K562 (cell line): ENCODE measurements around the gene MBD6. TPM values are rescaled to one million over a fixed set of nuclear protein-coding genes. Genes with fewer than 3 reads are reported as not detected.
A peak's percentile ranks its signal among the peaks of the same experiment; 100 is the strongest.

ENCODE experiments used
- BRF2 ChIP-seq: IDR thresholded peaks from 3 replicates; pipeline ENCODE4 v1.6.1; 2011; ENCODE audit warnings: borderline replicate concordance, mild to moderate bottlenecking; ENCODE audit not compliant: insufficient read length, insufficient read depth
- CHCHD3 ChIP-seq: fragments of 250-450 bp; sonication (Bioruptor Pico); IDR thresholded peaks from 2 replicates; pipeline ENCODE4 v2.1.2; 2022; ENCODE audit warnings: mild to moderate bottlenecking
- FOXK2 ChIP-seq, 2 experiments: fragments of 450-650 bp; IDR thresholded peaks in 1 of 2; conservative IDR thresholded peaks in 1 of 2; 2 replicates each; pipeline ENCODE4 v1.6.1; 2016; ENCODE audit warnings: low read depth in 2 of 2, mild to moderate bottlenecking in 1 of 2
- HCFC1 ChIP-seq: IDR thresholded peaks from 2 replicates; pipeline ENCODE4 v1.6.1; 2012; ENCODE audit warnings: low read depth, low read length, improper control_type of control experiment
- HDAC2 ChIP-seq: fragments of 450-650 bp; IDR thresholded peaks from 2 replicates; pipeline ENCODE4 v1.6.1; 2016; ENCODE audit warnings: mild to moderate bottlenecking
- KDM1A ChIP-seq, 2 experiments: fragments of 450-650 bp; IDR thresholded peaks; 2 replicates each; pipeline ENCODE4 v1.6.1; 2016; ENCODE audit warnings: mild to moderate bottlenecking in 2 of 2
- KDM5B ChIP-seq: fragments of 200-600 bp; sonication (generic); IDR thresholded peaks from 2 replicates; pipeline ENCODE4 v1.6.1; 2012; ENCODE audit warnings: low read depth, mild to moderate bottlenecking, moderate library complexity, low read length, control low read depth, inconsistent platforms; ENCODE audit not compliant: insufficient replicate concordance
- NFIC ChIP-seq: fragments of 450-650 bp; IDR thresholded peaks from 2 replicates; pipeline ENCODE4 v1.6.1; 2017; ENCODE audit warnings: mild to moderate bottlenecking, inconsistent platforms
- NR2C2 ChIP-seq, 2 experiments: fragments of 200-800 bp in 1 of 2; sonication (Bioruptor generic) in 1 of 2; sonication (generic) in 1 of 2; formaldehyde crosslinking in 1 of 2; IDR thresholded peaks; 2 replicates each; pipeline versions ENCODE4 v1.6.1 to v1.8.0; 2016 to 2022; ENCODE audit warnings: mild to moderate bottlenecking in 1 of 2, missing compliant biosample characterization in 1 of 2, missing genetic modification characterization in 1 of 2, missing genetic modification reagents in 1 of 2
- NRF1 ChIP-seq, 2 experiments: fragments of 450-650 bp; IDR thresholded peaks in 1 of 2; conservative IDR thresholded peaks in 1 of 2; 2 replicates each; pipeline ENCODE4 v1.6.1; 2014; ENCODE audit warnings: mild to moderate bottlenecking in 2 of 2
- PRPF4 ChIP-seq: fragments of 200-400 bp; formaldehyde crosslinking; IDR thresholded peaks from one replicate; pipeline ENCODE4 v1.6.1; 2017; ENCODE audit warnings: low read length, low read depth, mild to moderate bottlenecking; ENCODE audit not compliant: insufficient read depth, poor library complexity, severe bottlenecking
- RBM39 ChIP-seq: fragments of 200-400 bp; formaldehyde crosslinking; optimal IDR thresholded peaks from 2 replicates; pipeline ENCODE3; 2018; ENCODE audit warnings: low read depth, low read length
- RFX1 ChIP-seq: fragments of 450-650 bp; IDR thresholded peaks from 2 replicates; pipeline ENCODE4 v1.6.1; 2016; ENCODE audit warnings: mild to moderate bottlenecking, moderate library complexity
- SAFB ChIP-seq: fragments of 200-400 bp; formaldehyde crosslinking; IDR thresholded peaks from 2 replicates; pipeline ENCODE4 v1.6.1; 2017; ENCODE audit warnings: low read depth, low read length, borderline replicate concordance
- ZBTB17 ChIP-seq: fragments of 450-650 bp; formaldehyde crosslinking; IDR thresholded peaks from 2 replicates; pipeline ENCODE4 v1.4.0; 2020; ENCODE audit warnings: mild to moderate bottlenecking
- ZC3H8 ChIP-seq: fragments of 450-650 bp; IDR thresholded peaks from 2 replicates; pipeline ENCODE4 v1.6.1; 2017
- ZFP30 ChIP-seq: fragments of 250-450 bp; sonication (Bioruptor Pico); IDR thresholded peaks from 2 replicates; pipeline ENCODE4 v1.8.0; 2022; ENCODE audit warnings: moderate library complexity, mild to moderate bottlenecking, inconsistent platforms, borderline replicate concordance
- ZNF212 ChIP-seq: fragments of 450-650 bp; formaldehyde crosslinking; IDR thresholded peaks from 2 replicates; pipeline ENCODE4 v1.4.0; 2020; ENCODE audit warnings: mild to moderate bottlenecking
- ZNF589 ChIP-seq: fragments of 200-800 bp; sonication (Bioruptor generic); IDR thresholded peaks from 2 replicates; pipeline ENCODE4 v1.6.1; 2016; ENCODE audit warnings: low read depth, missing genetic modification characterization, missing compliant biosample characterization
- ZNF655 ChIP-seq: fragments of 250-450 bp; sonication (Bioruptor Pico); IDR thresholded peaks from 2 replicates; pipeline ENCODE4 v1.5.0; 2021
- polyA plus RNA-seq, 8 experiments: library from polyadenylated mRNA; depleted of rRNA in 4 of 8; stranded (reverse) in 5 of 8; unstranded in 3 of 8; fragments of >200 nt; fragmentation: Nextera tagmentation in 2 of 8; fragmentation: Illumina TruSeq in 1 of 8; extraction: Ambion mirVana in 2 of 8; extraction: Trizol in 1 of 8; gene quantifications; 2 replicates each; pipeline versions ENCODE4 v1.2.1 to v1.2.3, GENCODE V29; 2011 to 2014; ENCODE audit warnings: inconsistent platforms in 1 of 8, missing spikeins in 1 of 8
- total RNA-seq, 7 experiments: library from RNA; depleted of rRNA in 6 of 7; stranded (reverse); fragments of >200 nt in 6 of 7; fragmentation: Illumina TruSeq in 2 of 7; extraction: Trizol in 2 of 7; gene quantifications; 2 replicates each; pipeline versions ENCODE4 v1.2.1 to v1.2.3, GENCODE V29; 2011 to 2021; ENCODE audit warnings: low replicate concordance in 1 of 7
- TF ChIP-seq, protein P1 (sequence below): sonication (generic); formaldehyde crosslinking; IDR thresholded peaks from 2 replicates; pipeline ENCODE4 v1.8.1; 2023; ENCODE audit warnings: mild to moderate bottlenecking, missing genetic modification reagents, moderate library complexity
- TF ChIP-seq, protein P2 (sequence below): fragments of 450-650 bp; IDR thresholded peaks from 2 replicates; pipeline ENCODE4 v1.6.1; 2016; ENCODE audit warnings: borderline replicate concordance

Gene MBD6
- total and polyA plus RNA-seq, 9 of the 15 experiments (the other 6 are each of a cell fraction or from before 2014, with no cell fraction given) = 2.0 to 54.8 (median 3.8) TPM

DNA sequence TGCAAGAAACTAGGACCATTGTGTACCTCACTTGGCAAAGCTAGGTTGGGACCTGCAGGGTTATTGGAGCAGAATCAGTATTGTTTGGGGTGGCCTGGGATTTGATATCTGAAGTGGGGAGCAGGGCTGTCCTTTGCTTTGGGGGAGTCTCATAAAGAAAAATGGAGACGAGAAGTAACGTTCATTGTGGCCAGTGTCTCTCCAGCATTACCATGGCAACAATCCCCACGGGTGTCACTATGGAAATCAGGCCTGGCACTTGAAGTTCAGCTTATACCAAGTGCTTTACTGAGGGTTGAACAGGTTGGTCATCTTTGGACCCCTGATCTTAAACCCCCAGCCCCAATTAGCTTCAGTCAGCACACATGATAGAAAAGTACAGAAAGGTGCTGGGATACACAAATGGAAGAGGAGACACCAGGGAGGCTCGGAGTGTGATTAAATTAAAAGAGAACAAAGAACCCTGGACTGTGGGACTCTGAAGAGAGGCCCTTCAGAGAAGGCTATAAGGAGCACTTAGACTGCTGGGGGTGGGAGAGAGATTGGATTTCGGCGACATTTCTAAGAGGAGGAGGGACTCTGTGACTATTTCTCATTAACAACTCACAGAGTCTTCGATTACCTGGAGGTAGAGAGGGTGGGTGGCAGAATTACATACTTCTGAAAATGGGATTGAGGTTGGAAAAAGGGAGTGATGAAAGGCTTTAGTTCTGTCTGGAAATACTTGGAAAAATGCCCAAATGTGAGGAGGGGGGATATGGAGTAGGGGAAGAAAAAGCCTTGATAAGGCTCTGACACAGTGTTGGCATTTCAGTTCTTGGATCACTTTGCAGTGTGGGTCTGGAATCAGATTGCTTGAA, 30.9 kb downstream of the MBD6 start (continued):
- TF ChIP-seq ZNF212 (CRISPR knock-in tag) = no peak
- peak; percentile 86 for TF ChIP-seq NFIC
- TF ChIP-seq HCFC1 = no peak
- TF ChIP-seq RFX1 = peak; percentile 88
- no peak for TF ChIP-seq NRF1 (conservative IDR thresholded peaks at IDR 0.05 in 1 of 2, IDR thresholded peaks at IDR 0.05 in 1 of 2)
- no peak for TF ChIP-seq NR2C2 (CRISPR knock-in tag; IDR thresholded peaks at IDR 0.05)
- TF ChIP-seq NR2C2 (tag; IDR thresholded peaks at IDR 0.05) = no peak
- TF ChIP-seq, protein P1, sequence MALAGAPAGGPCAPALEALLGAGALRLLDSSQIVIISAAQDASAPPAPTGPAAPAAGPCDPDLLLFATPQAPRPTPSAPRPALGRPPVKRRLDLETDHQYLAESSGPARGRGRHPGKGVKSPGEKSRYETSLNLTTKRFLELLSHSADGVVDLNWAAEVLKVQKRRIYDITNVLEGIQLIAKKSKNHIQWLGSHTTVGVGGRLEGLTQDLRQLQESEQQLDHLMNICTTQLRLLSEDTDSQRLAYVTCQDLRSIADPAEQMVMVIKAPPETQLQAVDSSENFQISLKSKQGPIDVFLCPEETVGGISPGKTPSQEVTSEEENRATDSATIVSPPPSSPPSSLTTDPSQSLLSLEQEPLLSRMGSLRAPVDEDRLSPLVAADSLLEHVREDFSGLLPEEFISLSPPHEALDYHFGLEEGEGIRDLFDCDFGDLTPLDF = no peak
- TF ChIP-seq KDM1A (IDR thresholded peaks at IDR 0.05) = no peak
- TF ChIP-seq FOXK2 (conservative IDR thresholded peaks at IDR 0.05 in 1 of 2, IDR thresholded peaks at IDR 0.05 in 1 of 2; ENCODE audit: low read depth in 2 of 2) = 0 out of 4 replicates have a peak, but pooled peaks of 1 of the 2 experiments have one; percentile 8
- no peak for TF ChIP-seq SAFB
- TF ChIP-seq ZC3H8 = no peak
- TF ChIP-seq ZFP30 = no peak
- TF ChIP-seq, protein P2, sequence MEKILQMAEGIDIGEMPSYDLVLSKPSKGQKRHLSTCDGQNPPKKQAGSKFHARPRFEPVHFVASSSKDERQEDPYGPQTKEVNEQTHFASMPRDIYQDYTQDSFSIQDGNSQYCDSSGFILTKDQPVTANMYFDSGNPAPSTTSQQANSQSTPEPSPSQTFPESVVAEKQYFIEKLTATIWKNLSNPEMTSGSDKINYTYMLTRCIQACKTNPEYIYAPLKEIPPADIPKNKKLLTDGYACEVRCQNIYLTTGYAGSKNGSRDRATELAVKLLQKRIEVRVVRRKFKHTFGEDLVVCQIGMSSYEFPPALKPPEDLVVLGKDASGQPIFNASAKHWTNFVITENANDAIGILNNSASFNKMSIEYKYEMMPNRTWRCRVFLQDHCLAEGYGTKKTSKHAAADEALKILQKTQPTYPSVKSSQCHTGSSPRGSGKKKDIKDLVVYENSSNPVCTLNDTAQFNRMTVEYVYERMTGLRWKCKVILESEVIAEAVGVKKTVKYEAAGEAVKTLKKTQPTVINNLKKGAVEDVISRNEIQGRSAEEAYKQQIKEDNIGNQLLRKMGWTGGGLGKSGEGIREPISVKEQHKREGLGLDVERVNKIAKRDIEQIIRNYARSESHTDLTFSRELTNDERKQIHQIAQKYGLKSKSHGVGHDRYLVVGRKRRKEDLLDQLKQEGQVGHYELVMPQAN = 0 out of 2 replicates have a peak, but pooled peaks have one; percentile 41
- no peak for TF ChIP-seq ZNF655
- no peak for TF ChIP-seq ZBTB17 (CRISPR knock-in tag)
- TF ChIP-seq PRPF4 = no peak
- no peak for TF ChIP-seq HDAC2
- no peak for TF ChIP-seq BRF2
- no peak for TF ChIP-seq RBM39
- peak; percentile 81 for TF ChIP-seq ZNF589 (CRISPR knock-in tag)
- no peak for TF ChIP-seq CHCHD3
- TF ChIP-seq KDM5B = peak; percentile 19
